K562 (cell line): ENCODE results near the gene SERTAD2. TPM values are rescaled to one million over a fixed set of nuclear protein-coding genes. Genes with fewer than 3 reads are reported as not detected.

Source experiments
- ATAC-seq: fragments of 200-7000 bp; cut with Tn5 transposase; 3 replicates; pipeline ENCODE4 v1.9.1; 2020; ENCODE audit warnings: moderate library complexity
- BruUV-seq: library from RNA; stranded (reverse); fragments of 400-500 nt; replicated peaks from 2 replicates; lab custom pipeline; 2021; lab: Mats Ljungman, UMichigan
- CTCF ChIA-PET: fragments of 300-600 bp; formaldehyde crosslinking; extraction: SDS; loops from one replicate; lab custom pipeline; 2021; ENCODE audit warnings: low intra/inter-chr PET ratio; lab: Yijun Ruan, JAX
- POLR2A ChIA-PET: fragments of 300-600, 350-650 bp; sonication (Branson Sonifier 250); formaldehyde crosslinking; extraction: SDS; loops from one replicate; lab custom pipeline; 2021; ENCODE audit warnings: antibody characterized with exemption, inconsistent platforms; lab: Yijun Ruan, JAX
- DNase-seq, 4 experiments: peaks; one replicate each; pipeline versions ENCODE4 v3.0.0 to v3.0.0-alpha.2; 2011 to 2018; ENCODE audit warnings: low spot score in 3 of 4, mixed read lengths in 3 of 4; ENCODE audit errors: extremely low read depth in 1 of 4
- FAIRE-seq: peaks from 2 replicates; lab custom pipeline; 2011; peaks lifted over from hg19 to GRCh38; lab: Jason Lieb, UNC
- H2AFZ ChIP-seq: 2 replicates; pipeline ENCODE4 v1.6.0; 2011; ENCODE audit warnings: low read depth, low read length, control low read depth, inconsistent platforms
- H3K27ac ChIP-seq: fragments of 200-600 bp; 3 replicates; pipeline ENCODE4 v1.8.0; 2011; ENCODE audit warnings: low read depth, mild to moderate bottlenecking, control low read depth, inconsistent platforms, low read length, moderate library complexity, mixed read lengths; ENCODE audit errors: extremely low read depth
- H3K27me3 ChIP-seq, 2 experiments: fragments of 300-600 bp in 1 of 2; 2 replicates in 1 of 2; 3 replicates in 1 of 2; pipeline versions ENCODE4 v1.6.0 to v1.8.0; 2011; ENCODE audit warnings: inconsistent platforms in 2 of 2, low read length in 2 of 2, mild to moderate bottlenecking in 1 of 2, mixed read lengths in 1 of 2, moderate library complexity in 1 of 2; ENCODE audit not compliant: control insufficient read depth in 2 of 2, insufficient read depth in 2 of 2
- H3K36me3 ChIP-seq: fragments of 300-600 bp; 3 replicates; pipeline ENCODE4 v1.8.0; 2011; ENCODE audit warnings: mild to moderate bottlenecking, low read length, inconsistent platforms; ENCODE audit not compliant: control insufficient read depth, insufficient read depth
- H3K4me1 ChIP-seq, 2 experiments: fragments of 200-600 bp in 1 of 2; replicated peaks in 1 of 2; 2 replicates in 1 of 2; 3 replicates in 1 of 2; pipeline versions ENCODE4 v1.5.1 to v1.8.0; 2011; ENCODE audit warnings: inconsistent platforms in 2 of 2, low read length in 2 of 2, mild to moderate bottlenecking in 1 of 2, mixed read lengths in 1 of 2, moderate library complexity in 1 of 2; ENCODE audit not compliant: control insufficient read depth in 2 of 2, insufficient read depth in 2 of 2
- H3K4me2 ChIP-seq: 2 replicates; pipeline ENCODE4 v1.6.1; 2011; ENCODE audit warnings: low read length, control low read depth, inconsistent platforms, mixed read lengths; ENCODE audit not compliant: insufficient read depth
- H3K4me3 ChIP-seq: fragments of 200-600 bp; sonication (generic), shearing (Covaris generic); 2 replicates; pipeline ENCODE4 v1.5.1; 2016; ENCODE audit warnings: control low read depth, inconsistent platforms
- H3K79me2 ChIP-seq: fragments of 200-600 bp; 3 replicates; pipeline ENCODE4 v1.8.0; 2011; ENCODE audit warnings: low read length, inconsistent platforms; ENCODE audit not compliant: control insufficient read depth, insufficient read depth
- H3K9ac ChIP-seq, 2 experiments: 2 replicates each; pipeline versions ENCODE4 v1.6.0 to v1.6.1; 2011; ENCODE audit warnings: low read depth in 2 of 2, low read length in 2 of 2, control low read depth in 1 of 2, inconsistent platforms in 1 of 2, mild to moderate bottlenecking in 1 of 2, mixed read lengths in 1 of 2; ENCODE audit not compliant: insufficient read depth in 1 of 2
- H3K9me1 ChIP-seq: one replicate; pipeline ENCODE4 v1.6.0; 2011; ENCODE audit warnings: inconsistent platforms, mild to moderate bottlenecking, low read length, moderate library complexity; ENCODE audit not compliant: control insufficient read depth, insufficient read depth
- H3K9me3 ChIP-seq: replicated peaks from 2 replicates; pipeline ENCODE4 v1.5.1; 2011; ENCODE audit warnings: low read depth, low read length, inconsistent platforms; ENCODE audit not compliant: control insufficient read depth, insufficient read depth
- H4K20me1 ChIP-seq: replicated peaks from 2 replicates; pipeline ENCODE4 v1.6.1; 2011; ENCODE audit warnings: low read length, inconsistent platforms, mixed read lengths; ENCODE audit not compliant: control insufficient read depth, insufficient read depth
- CHAMP1 ChIP-seq: fragments of 450-650 bp; IDR thresholded peaks from 2 replicates; pipeline ENCODE4 v1.6.1; 2016; ENCODE audit warnings: mild to moderate bottlenecking
- MAFG ChIP-seq: fragments of 450-650 bp; conservative IDR thresholded peaks from 2 replicates; pipeline ENCODE4 v1.6.1; 2016; ENCODE audit warnings: missing genetic modification characterization, missing compliant biosample characterization
- MCM7 ChIP-seq, 2 experiments: fragments of 450-650 bp; IDR thresholded peaks; 2 replicates each; pipeline ENCODE4 v1.6.1; 2016 to 2018
- WGBS: fragments of 100-300 bp; shearing (Covaris generic); methylation state at CpG from one replicate; pipeline ENCODE4 v1.1.6; 2016; ENCODE audit warnings: low coverage, mixed read lengths; ENCODE audit not compliant: insufficient coverage; ENCODE audit errors: missing lambda C conversion rate; 5-methylcytosine and 5-hydroxymethylcytosine counted together
- in situ Hi-C: fragments of 300-500 bp; cut with MboI; formaldehyde crosslinking; loops from 4 replicates; pipeline ENCODE4 v1.15.0; 2018; ENCODE audit warnings: inconsistent platforms, mixed read lengths
- intact Hi-C: fragments of 100-400 bp; cut with micrococcal nuclease; formaldehyde crosslinking; loops from 2 replicates; pipeline ENCODE4 v1.14.2; 2022
- polyA plus RNA-seq, 8 experiments: library from polyadenylated mRNA; depleted of rRNA in 4 of 8; stranded (reverse) in 5 of 8; unstranded in 3 of 8; fragments of >200 nt; fragmentation: Nextera tagmentation in 2 of 8; fragmentation: Illumina TruSeq in 1 of 8; extraction: Ambion mirVana in 2 of 8; extraction: Trizol in 1 of 8; gene quantifications; 2 replicates each; pipeline versions ENCODE4 v1.2.1 to v1.2.3, GENCODE V29; 2011 to 2014; ENCODE audit warnings: inconsistent platforms in 1 of 8, missing spikeins in 1 of 8
- total RNA-seq, 7 experiments: library from RNA; depleted of rRNA in 6 of 7; stranded (reverse); fragments of >200 nt in 6 of 7; fragmentation: Illumina TruSeq in 2 of 7; extraction: Trizol in 2 of 7; gene quantifications; 2 replicates each; pipeline versions ENCODE4 v1.2.1 to v1.2.3, GENCODE V29; 2011 to 2021; ENCODE audit warnings: low replicate concordance in 1 of 7
- TF ChIP-seq, protein P1 (sequence below): fragments of 250-450 bp; sonication (Bioruptor Pico); IDR thresholded peaks from 2 replicates; pipeline ENCODE4 v1.8.0; 2021; ENCODE audit warnings: mild to moderate bottlenecking, moderate library complexity
- TF ChIP-seq, protein P2 (sequence below): fragments of 200-600 bp; sonication (generic); IDR thresholded peaks from one replicate; pipeline ENCODE4 v1.6.1; 2012; ENCODE audit warnings: mild to moderate bottlenecking, low read depth, low read length, inconsistent platforms

SERTAD2 gene
- total and polyA plus RNA-seq, 9 of the 15 experiments (the other 6 are each of a cell fraction or from before 2014, with no cell fraction given), result 3.0 to 12.5 (median 6.1) TPM

DNA sequence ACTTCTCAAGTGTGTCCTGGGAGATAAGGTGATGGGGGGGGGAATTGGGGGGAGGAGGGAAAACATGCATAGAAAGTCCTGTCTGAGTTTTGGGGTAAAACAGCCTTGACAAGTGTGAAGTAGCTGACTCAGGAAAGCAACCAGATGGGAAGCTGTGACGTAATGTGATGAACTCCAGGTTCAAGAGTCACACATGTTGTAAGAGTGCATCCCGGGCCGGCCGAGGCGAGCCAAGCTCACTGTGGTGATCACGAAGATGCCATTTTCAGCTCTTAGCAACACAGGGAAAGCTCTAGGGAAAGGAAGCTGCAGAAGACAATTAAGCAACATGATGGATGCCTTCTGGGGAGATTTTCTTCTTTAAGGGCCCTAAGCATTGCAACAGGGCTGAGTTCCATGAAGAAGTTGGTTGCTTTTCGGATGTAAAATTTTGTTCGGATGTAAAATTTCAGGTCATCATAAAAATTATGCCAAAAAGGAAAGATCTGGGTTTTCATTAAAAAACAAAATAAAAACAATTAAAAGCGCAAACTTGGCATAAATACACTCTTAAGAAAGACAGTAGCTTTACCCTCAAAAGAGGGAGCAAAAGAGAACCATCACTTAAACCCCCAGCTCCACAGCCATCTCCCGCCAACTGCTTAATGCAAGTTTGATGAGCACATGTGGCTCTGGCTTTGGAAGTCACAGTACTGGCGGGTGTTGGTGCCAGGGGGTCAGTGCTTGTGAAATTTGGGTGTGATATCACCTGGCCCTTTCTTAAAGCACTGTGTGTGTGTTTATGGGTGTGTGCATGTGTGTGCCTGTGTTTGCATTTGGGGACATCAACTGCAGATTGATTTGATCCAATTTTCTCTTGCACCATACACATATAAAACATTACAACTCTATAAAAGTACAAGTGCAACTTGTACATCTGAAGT is 19.1 kb downstream of the SERTAD2 start:
- H3K4me2 ChIP-seq, result no peak overlapping the region
- peaks cover 64% of the 10 kb centered on the region for H3K79me2 ChIP-seq
- POLR2A ChIA-PET, result interaction anchor here (0.6 to 1.8 kb wide), 8 partner anchors 8 to 240 kb away, joined by 3 to 5 read pairs (median 3); no protein-coding TSS in a partner anchor
- no peak for ATAC-seq
- H3K27ac ChIP-seq, result no peak overlapping the region
- no peak overlapping the region for H3K9ac ChIP-seq
- 92% methylated on average over 11 of the region's 11 CpGs for WGBS
- in situ Hi-C loops (no loop called here), intact Hi-C loops (no loop called here)
- FAIRE-seq, result no peak
- no peaks in the 10 kb centered on the region for H3K9me1 ChIP-seq
- H3K4me1 ChIP-seq, result peaks cover 6 to 26% of the 10 kb centered on the region in 2 experiments
- H3K4me3 ChIP-seq, result no peak overlapping the region
- DNase-seq, result peak in 1 of 4 experiments; percentile 29
- H3K36me3 ChIP-seq, result peaks cover 77% of the 10 kb centered on the region
- BruUV-seq, result no TSS peak
- H3K9me3 ChIP-seq, result no peaks in the 10 kb centered on the region
- no peak overlapping the region for H2AFZ ChIP-seq
- no peaks in the 10 kb centered on the region for H4K20me1 ChIP-seq
- CTCF ChIA-PET, result no interaction called here
- no peaks in the 10 kb centered on the region for H3K27me3 ChIP-seq
- TF ChIP-seq, protein P1, sequence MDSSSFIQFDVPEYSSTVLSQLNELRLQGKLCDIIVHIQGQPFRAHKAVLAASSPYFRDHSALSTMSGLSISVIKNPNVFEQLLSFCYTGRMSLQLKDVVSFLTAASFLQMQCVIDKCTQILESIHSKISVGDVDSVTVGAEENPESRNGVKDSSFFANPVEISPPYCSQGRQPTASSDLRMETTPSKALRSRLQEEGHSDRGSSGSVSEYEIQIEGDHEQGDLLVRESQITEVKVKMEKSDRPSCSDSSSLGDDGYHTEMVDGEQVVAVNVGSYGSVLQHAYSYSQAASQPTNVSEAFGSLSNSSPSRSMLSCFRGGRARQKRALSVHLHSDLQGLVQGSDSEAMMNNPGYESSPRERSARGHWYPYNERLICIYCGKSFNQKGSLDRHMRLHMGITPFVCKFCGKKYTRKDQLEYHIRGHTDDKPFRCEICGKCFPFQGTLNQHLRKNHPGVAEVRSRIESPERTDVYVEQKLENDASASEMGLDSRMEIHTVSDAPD, result no peak
- TF ChIP-seq MAFG (tag) (peak; percentile 32; the same call in 1 of the 2 replicates), MCM7 (IDR thresholded peaks at IDR 0.05) (no peak), CHAMP1 (no peak)
- TF ChIP-seq, protein P2, sequence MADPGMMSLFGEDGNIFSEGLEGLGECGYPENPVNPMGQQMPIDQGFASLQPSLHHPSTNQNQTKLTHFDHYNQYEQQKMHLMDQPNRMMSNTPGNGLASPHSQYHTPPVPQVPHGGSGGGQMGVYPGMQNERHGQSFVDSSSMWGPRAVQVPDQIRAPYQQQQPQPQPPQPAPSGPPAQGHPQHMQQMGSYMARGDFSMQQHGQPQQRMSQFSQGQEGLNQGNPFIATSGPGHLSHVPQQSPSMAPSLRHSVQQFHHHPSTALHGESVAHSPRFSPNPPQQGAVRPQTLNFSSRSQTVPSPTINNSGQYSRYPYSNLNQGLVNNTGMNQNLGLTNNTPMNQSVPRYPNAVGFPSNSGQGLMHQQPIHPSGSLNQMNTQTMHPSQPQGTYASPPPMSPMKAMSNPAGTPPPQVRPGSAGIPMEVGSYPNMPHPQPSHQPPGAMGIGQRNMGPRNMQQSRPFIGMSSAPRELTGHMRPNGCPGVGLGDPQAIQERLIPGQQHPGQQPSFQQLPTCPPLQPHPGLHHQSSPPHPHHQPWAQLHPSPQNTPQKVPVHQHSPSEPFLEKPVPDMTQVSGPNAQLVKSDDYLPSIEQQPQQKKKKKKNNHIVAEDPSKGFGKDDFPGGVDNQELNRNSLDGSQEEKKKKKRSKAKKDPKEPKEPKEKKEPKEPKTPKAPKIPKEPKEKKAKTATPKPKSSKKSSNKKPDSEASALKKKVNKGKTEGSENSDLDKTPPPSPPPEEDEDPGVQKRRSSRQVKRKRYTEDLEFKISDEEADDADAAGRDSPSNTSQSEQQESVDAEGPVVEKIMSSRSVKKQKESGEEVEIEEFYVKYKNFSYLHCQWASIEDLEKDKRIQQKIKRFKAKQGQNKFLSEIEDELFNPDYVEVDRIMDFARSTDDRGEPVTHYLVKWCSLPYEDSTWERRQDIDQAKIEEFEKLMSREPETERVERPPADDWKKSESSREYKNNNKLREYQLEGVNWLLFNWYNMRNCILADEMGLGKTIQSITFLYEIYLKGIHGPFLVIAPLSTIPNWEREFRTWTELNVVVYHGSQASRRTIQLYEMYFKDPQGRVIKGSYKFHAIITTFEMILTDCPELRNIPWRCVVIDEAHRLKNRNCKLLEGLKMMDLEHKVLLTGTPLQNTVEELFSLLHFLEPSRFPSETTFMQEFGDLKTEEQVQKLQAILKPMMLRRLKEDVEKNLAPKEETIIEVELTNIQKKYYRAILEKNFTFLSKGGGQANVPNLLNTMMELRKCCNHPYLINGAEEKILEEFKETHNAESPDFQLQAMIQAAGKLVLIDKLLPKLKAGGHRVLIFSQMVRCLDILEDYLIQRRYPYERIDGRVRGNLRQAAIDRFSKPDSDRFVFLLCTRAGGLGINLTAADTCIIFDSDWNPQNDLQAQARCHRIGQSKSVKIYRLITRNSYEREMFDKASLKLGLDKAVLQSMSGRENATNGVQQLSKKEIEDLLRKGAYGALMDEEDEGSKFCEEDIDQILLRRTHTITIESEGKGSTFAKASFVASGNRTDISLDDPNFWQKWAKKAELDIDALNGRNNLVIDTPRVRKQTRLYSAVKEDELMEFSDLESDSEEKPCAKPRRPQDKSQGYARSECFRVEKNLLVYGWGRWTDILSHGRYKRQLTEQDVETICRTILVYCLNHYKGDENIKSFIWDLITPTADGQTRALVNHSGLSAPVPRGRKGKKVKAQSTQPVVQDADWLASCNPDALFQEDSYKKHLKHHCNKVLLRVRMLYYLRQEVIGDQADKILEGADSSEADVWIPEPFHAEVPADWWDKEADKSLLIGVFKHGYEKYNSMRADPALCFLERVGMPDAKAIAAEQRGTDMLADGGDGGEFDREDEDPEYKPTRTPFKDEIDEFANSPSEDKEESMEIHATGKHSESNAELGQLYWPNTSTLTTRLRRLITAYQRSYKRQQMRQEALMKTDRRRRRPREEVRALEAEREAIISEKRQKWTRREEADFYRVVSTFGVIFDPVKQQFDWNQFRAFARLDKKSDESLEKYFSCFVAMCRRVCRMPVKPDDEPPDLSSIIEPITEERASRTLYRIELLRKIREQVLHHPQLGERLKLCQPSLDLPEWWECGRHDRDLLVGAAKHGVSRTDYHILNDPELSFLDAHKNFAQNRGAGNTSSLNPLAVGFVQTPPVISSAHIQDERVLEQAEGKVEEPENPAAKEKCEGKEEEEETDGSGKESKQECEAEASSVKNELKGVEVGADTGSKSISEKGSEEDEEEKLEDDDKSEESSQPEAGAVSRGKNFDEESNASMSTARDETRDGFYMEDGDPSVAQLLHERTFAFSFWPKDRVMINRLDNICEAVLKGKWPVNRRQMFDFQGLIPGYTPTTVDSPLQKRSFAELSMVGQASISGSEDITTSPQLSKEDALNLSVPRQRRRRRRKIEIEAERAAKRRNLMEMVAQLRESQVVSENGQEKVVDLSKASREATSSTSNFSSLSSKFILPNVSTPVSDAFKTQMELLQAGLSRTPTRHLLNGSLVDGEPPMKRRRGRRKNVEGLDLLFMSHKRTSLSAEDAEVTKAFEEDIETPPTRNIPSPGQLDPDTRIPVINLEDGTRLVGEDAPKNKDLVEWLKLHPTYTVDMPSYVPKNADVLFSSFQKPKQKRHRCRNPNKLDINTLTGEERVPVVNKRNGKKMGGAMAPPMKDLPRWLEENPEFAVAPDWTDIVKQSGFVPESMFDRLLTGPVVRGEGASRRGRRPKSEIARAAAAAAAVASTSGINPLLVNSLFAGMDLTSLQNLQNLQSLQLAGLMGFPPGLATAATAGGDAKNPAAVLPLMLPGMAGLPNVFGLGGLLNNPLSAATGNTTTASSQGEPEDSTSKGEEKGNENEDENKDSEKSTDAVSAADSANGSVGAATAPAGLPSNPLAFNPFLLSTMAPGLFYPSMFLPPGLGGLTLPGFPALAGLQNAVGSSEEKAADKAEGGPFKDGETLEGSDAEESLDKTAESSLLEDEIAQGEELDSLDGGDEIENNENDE, result no peak
